NCI-H345 (cell line): ENCODE results near the gene EMC8.

Source experiments
- DNase-seq: peaks from one replicate; lab custom pipeline; 2025; lab: John Stamatoyannopoulos, UW

EMC8 gene

DNA sequence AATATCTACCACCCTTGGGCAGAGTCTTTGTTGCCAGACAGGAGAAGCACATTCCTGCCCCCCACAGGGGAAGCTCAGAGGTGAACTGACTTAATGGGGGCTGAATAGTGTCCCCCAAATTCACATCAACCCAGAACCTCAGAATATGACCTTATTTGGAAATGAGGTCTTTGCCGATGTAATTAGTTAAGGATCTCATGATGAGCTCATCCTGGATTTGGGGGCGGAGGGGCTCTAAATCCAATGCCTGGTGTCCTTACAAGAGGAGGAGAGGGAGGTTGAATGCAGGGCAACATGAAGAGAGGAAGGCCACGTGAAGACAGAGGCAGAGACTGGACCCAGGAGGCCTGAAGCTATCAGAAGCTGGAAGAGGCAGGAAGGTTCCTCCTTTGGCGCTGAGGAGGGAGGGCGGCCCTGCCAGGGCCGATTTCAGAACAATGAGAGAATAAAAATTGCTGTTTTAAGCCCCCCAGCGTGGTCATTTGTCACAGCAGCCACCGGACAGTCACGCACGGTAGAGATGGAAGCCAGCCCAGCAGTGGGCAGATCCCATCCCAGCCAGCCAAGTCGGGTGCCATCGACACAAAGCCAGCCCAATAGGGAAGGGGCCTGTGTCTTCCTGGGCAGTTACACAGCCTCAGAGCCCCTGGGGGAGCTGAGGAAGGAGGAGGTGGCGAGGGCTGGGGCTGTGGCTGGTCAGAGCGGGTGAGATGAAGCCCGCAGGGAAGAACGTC lies 69.7 kb downstream of the EMC8 start:
- DNase-seq: no peak

- DNase-seq: no peak
Measured at GRCh38 chr16:85728879-85729278, 70.5 kb downstream of the EMC8 start.
